Adrenal gland (tissue), 12 donors: ENCODE data around the gene RRAD. TPM values are rescaled to one million over a fixed set of nuclear protein-coding genes. Genes with fewer than 3 reads are reported as not detected.
A peak's percentile ranks its signal among the peaks of the same experiment; 100 is the strongest.

Experiments used
- DNase-seq, 7 donors: peaks; one replicate each; pipeline ENCODE4 v3.0.0-alpha.2; 2019 to 2020
- H3K27ac ChIP-seq, 5 donors: fragments of 200-600 bp; sonication (generic) in 4 of 5; 1 replicate in 3 of 5; 2 replicates in 2 of 5; pipeline versions ENCODE4 v1.5.1 to v1.8.0; 2016 to 2020; ENCODE audit warnings: mild to moderate bottlenecking in 1 of 5
- H3K27me3 ChIP-seq: fragments of 200-600 bp; 2 replicates; pipeline ENCODE4 v1.8.0; 2021
- H3K36me3 ChIP-seq, 2 donors: fragments of 200-600 bp; replicated peaks in 1 of 2; 1 replicate in 1 of 2; 2 replicates in 1 of 2; pipeline versions ENCODE4 v1.5.1 to v1.8.0; 2018 to 2022
- H3K4me1 ChIP-seq, 2 donors: fragments of 200-600 bp; replicated peaks in 1 of 2; 1 replicate in 1 of 2; 2 replicates in 1 of 2; pipeline versions ENCODE4 v1.5.1 to v1.8.0; 2018 to 2021
- H3K4me3 ChIP-seq, 4 donors: fragments of 200-600 bp; sonication (generic) in 3 of 4; one replicate each; pipeline ENCODE4 v1.5.1; 2016 to 2018
- H3K9me3 ChIP-seq, 3 donors: fragments of 200-600 bp; sonication (generic) in 1 of 3; replicated peaks in 1 of 3; 1 replicate in 2 of 3; 2 replicates in 1 of 3; pipeline versions ENCODE4 v1.5.1 to v1.8.0; 2016 to 2021
- POLR2A ChIP-seq, 2 donors: fragments of 450-650 bp; IDR thresholded peaks; one replicate each; pipeline ENCODE4 v1.6.1; 2017; ENCODE audit warnings: antibody characterized with exemption in 2 of 2, mild to moderate bottlenecking in 2 of 2, moderate library complexity in 1 of 2
- WGBS, 4 donors: extraction: QIAGEN DNeasy Blood & Tissue Kit in 2 of 4; methylation state at CpG; one replicate each; pipeline versions ENCODE4 v1.1.5 to v1.1.7; 2013 to 2017; 5-methylcytosine and 5-hydroxymethylcytosine counted together
- intact Hi-C, 2 donors: fragments of 100-400 bp; cut with DNase I; formaldehyde crosslinking; loops; one replicate each; pipeline versions ENCODE4 v1.14.1 to v1.15.0; 2022 to 2023
- polyA plus RNA-seq, 3 donors: library from polyadenylated mRNA; stranded (reverse); fragments of 200-250 nt in 2 of 3; fragments of 350-450 nt in 1 of 3; fragmentation: Illumina TruSeq in 1 of 3; extraction: RNeasy Lipid Tissue Mini Kit (QIAGEN cat#74804) in 1 of 3; gene quantifications; one replicate each; pipeline ENCODE4 v1.2.3, GENCODE V29; 2013 to 2014
- total RNA-seq, 9 donors: library from RNA; depleted of rRNA in 4 of 9; stranded (reverse); fragments of >200 nt in 4 of 9; fragments of 120-200 nt in 1 of 9; fragmentation: NEBNext Ultra II Directional in 1 of 9; extraction: Animal tissue kit (Norgen Biotek cat#: 25700) in 1 of 9; gene quantifications; one replicate each; pipeline versions ENCODE4 v1.1.0 to v1.2.4, GENCODE V29; 2013 to 2023
- TF ChIP-seq, protein P1 (sequence below), 6 experiments: fragments of 450-650 bp in 4 of 6; fragments of 200-600 bp in 2 of 6; sonication (generic) in 1 of 6; IDR thresholded peaks; 1 replicate in 5 of 6; 2 replicates in 1 of 6; pipeline versions ENCODE4 v1.5.1 to v1.8.0; 2016 to 2021; ENCODE audit warnings: antibody characterized with exemption in 6 of 6, mild to moderate bottlenecking in 2 of 6, moderate library complexity in 1 of 6
- donor health status: healthy with polysubstance abuse.
- donor health status: Bipolar disorder and iron deficiency.
- donor health status: DM: yes; HTN: yes; CAD: no.
- donor health status: DM: no; HTN: no; CAD: no.
- donor health status: DM: no; HTN: no; CAD: no.
- donor health status: DM: yes; HTN: yes; CAD: no.

RRAD gene
- total and polyA plus RNA-seq, 12 donors = 0.22 to 52.5 (median 13.0) TPM

DNA sequence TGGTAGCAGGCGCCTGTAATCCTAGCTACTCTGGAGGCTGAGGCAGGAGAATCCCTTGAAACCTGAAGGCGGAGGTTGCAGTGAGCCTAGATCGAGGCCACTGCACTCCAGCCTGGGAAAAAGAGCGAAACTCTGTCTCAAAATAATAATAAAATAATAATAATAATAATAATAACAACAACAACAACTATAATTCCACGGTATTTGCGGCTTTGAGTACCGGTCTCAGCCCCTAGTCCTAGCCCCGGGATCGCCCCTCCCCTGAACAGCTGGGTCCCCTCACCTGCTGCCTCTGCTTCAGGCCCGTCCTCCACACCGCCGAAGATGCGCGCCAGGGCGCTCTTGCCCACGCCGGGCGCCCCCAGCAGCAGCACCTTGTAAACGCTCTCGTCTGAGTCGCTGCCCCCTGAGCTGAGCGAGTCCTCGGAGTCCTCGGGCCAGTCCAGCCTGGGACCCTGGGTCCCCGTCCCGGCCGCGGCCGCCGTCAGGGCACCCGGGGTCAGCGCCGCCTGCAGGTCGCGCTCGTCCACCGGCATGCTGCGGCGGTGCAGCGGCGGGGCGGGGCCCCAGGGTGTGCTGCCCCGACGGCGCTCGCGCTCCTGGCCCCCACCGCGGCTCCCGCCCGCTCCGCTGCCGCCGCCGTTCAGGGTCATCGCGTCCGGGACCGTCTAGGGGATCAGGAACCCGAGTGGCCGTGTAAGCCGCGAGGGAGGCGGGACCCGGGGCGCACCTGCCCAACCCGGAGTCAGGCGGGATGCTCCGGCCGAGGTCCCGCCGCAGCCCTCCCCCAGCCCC is 611 bp downstream of the RRAD start:
- no peaks in the 10 kb centered on the region for H3K9me3 ChIP-seq
- H3K27me3 ChIP-seq = no peaks in the 10 kb centered on the region
- no peaks in the 10 kb centered on the region for H3K36me3 ChIP-seq
- WGBS, 4 donors = 9 to 85% (median 28%) methylated on average over 7 to 72 of the region's 72 CpGs
- TF ChIP-seq POLR2A (IDR thresholded peaks at IDR 0.05) = no peak
- TF ChIP-seq, protein P1, sequence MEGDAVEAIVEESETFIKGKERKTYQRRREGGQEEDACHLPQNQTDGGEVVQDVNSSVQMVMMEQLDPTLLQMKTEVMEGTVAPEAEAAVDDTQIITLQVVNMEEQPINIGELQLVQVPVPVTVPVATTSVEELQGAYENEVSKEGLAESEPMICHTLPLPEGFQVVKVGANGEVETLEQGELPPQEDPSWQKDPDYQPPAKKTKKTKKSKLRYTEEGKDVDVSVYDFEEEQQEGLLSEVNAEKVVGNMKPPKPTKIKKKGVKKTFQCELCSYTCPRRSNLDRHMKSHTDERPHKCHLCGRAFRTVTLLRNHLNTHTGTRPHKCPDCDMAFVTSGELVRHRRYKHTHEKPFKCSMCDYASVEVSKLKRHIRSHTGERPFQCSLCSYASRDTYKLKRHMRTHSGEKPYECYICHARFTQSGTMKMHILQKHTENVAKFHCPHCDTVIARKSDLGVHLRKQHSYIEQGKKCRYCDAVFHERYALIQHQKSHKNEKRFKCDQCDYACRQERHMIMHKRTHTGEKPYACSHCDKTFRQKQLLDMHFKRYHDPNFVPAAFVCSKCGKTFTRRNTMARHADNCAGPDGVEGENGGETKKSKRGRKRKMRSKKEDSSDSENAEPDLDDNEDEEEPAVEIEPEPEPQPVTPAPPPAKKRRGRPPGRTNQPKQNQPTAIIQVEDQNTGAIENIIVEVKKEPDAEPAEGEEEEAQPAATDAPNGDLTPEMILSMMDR (IDR thresholded peaks at IDR 0.05) = peak in 5 of 6 experiments; percentile 12 to 53 (median 24)
- H3K27ac ChIP-seq = peak overlapping the region in 4 of 5 donors; percentile 44 to 72 (median 70)
- peaks cover 28 to 34% of the 10 kb centered on the region in 2 donors for H3K4me1 ChIP-seq
- intact Hi-C loops = no loop called here
- DNase-seq = peak in 4 of 7 donors; percentile 34 to 52 (median 48)
- peak overlapping the region in 3 of 4 donors; percentile 15 to 67 (median 58) for H3K4me3 ChIP-seq

GRCh38 chr16:66923866-66924265 is 1.5 kb downstream of the RRAD start:
- no peaks in the 10 kb centered on the region for H3K27me3 ChIP-seq
- peak overlapping the region in 1 of 4 donors; percentile 58 for H3K4me3 ChIP-seq
- peak overlapping the region in 3 of 5 donors; percentile 37 to 82 (median 58) for H3K27ac ChIP-seq
- intact Hi-C loops = no loop called here
- H3K4me1 ChIP-seq = peaks cover 28 to 34% of the 10 kb centered on the region in 2 donors
- peak in 1 of 7 donors; percentile 49 for DNase-seq
- H3K9me3 ChIP-seq = no peaks in the 10 kb centered on the region
- TF ChIP-seq POLR2A (IDR thresholded peaks at IDR 0.05) = no peak
- TF ChIP-seq, protein P1 (IDR thresholded peaks at IDR 0.05) = no peak
- 55 to 82% (median 75%) methylated on average over 3 of the region's 3 CpGs for WGBS, 4 donors
- H3K36me3 ChIP-seq = no peaks in the 10 kb centered on the region

GRCh38 chr16:66923247-66923731 is 2.0 kb downstream of the RRAD start:
- Histone ChIP-seq H3K4me3 (peak overlapping the region in 1 of 4 donors; percentile 58), H3K36me3 (no peaks in the 10 kb centered on the region), H3K27me3 (no peaks in the 10 kb centered on the region), H3K4me1 (peaks cover 23 to 31% of the 10 kb centered on the region in 2 donors), H3K27ac (peak overlapping the region in 4 of 5 donors; percentile 58 to 82 (median 64)), H3K9me3 (no peaks in the 10 kb centered on the region)
- TF ChIP-seq, protein P1 (IDR thresholded peaks at IDR 0.05) = no peak
- peak in 1 of 2 donors; percentile 26 for TF ChIP-seq POLR2A (IDR thresholded peaks at IDR 0.05)
- WGBS, 4 donors = 33 to 62% (median 47%) methylated on average over 3 to 18 of the region's 18 CpGs
- peak; percentile 67 to 88 (median 84) for DNase-seq
- intact Hi-C loops = no loop called here

- TF ChIP-seq, protein P1 (IDR thresholded peaks at IDR 0.05) = no peak
- TF ChIP-seq POLR2A (IDR thresholded peaks at IDR 0.05) = no peak
- no peak for DNase-seq
- no peaks in the 10 kb centered on the region for H3K9me3 ChIP-seq
- 77 to 92% (median 83%) methylated on average over 27 to 42 of the region's 42 CpGs for WGBS, 4 donors
- H3K4me1 ChIP-seq = peaks cover 22 to 23% of the 10 kb centered on the region in 2 donors
- intact Hi-C loops = no loop called here
- no peaks in the 10 kb centered on the region for H3K36me3 ChIP-seq
- no peaks in the 10 kb centered on the region for H3K27me3 ChIP-seq
- no peak overlapping the region for H3K27ac ChIP-seq
- no peak overlapping the region for H3K4me3 ChIP-seq
These were observed 3.4 kb downstream of the RRAD start for GRCh38 chr16:66921729-66922450.
